B cell (primary cell): ENCODE results near the gene TMEM38B.

Source experiments
- CTCF ChIP-seq: fragments of 200-600 bp; IDR thresholded peaks from one replicate; pipeline ENCODE4 v1.8.0; 2022; ENCODE audit warnings: antibody characterized with exemption, mild to moderate bottlenecking
- EZH2 ChIP-seq: IDR thresholded peaks from 2 replicates; pipeline ENCODE4 v1.6.1; 2012; ENCODE audit warnings: borderline replicate concordance, low read depth, mild to moderate bottlenecking, moderate library complexity, low read length; ENCODE audit not compliant: insufficient read depth, poor library complexity, severe bottlenecking

- no peak for TF ChIP-seq CTCF
- TF ChIP-seq EZH2: no peak
Observed at GRCh38 chr9:105662184-105663104, 31.9 kb upstream of the TMEM38B start, which contains the start of gene TAL2.
